ENCODE measurements around the gene C2CD3.

Gene C2CD3

DNA sequence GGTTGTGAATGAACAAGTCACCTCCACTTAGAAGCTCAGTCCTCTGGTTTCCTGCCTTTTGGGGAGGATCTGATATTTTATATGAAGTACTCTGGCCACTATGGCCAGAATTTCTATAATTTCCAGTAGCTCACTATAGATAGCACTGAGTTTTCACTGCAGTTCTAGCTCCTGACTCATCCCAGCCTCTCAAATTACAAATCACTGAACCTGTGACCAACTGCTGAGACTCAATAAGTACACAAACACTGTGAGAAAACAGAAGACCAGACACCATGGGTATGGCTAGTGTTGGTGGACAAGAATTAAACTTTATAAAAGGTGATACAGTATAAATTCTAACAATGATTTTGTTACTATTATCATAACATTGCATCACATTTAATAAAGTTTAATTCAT, 114.9 kb downstream of the C2CD3 start:
- no peak overlapping the region for H3K4me3 ChIP-seq (ENCODE audit: low read depth, low read length)
- TF ChIP-seq, protein P1, sequence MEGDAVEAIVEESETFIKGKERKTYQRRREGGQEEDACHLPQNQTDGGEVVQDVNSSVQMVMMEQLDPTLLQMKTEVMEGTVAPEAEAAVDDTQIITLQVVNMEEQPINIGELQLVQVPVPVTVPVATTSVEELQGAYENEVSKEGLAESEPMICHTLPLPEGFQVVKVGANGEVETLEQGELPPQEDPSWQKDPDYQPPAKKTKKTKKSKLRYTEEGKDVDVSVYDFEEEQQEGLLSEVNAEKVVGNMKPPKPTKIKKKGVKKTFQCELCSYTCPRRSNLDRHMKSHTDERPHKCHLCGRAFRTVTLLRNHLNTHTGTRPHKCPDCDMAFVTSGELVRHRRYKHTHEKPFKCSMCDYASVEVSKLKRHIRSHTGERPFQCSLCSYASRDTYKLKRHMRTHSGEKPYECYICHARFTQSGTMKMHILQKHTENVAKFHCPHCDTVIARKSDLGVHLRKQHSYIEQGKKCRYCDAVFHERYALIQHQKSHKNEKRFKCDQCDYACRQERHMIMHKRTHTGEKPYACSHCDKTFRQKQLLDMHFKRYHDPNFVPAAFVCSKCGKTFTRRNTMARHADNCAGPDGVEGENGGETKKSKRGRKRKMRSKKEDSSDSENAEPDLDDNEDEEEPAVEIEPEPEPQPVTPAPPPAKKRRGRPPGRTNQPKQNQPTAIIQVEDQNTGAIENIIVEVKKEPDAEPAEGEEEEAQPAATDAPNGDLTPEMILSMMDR (IDR thresholded peaks at IDR 0.05; ENCODE audit: insufficient read depth, low read depth, low read length, missing control alignments) = no peak
- DNase-seq (ENCODE audit: low read depth) = no peak

DNA sequence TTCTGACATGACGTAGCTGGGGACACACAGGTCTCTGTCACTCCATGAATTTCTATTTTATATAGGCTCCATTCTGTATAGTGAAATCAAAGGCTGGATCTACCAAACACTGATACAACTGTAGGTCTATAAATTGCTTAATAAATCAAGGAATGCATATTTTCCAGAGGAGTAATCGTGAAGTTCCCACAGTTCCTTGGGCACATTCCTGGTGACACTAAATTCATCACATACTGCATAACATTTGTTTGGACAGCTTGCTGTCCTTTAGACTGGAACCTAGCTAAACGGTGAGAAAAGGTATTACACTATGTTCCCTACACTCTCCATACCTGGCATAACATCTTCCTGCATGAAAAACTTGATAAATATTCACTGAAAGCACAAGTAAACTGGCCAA, 120.3 kb downstream of the C2CD3 start:
- TF ChIP-seq, protein P1 (IDR thresholded peaks at IDR 0.05; ENCODE audit: insufficient read depth, low read depth, low read length, missing control alignments) = no peak
- no peak for DNase-seq (ENCODE audit: low read depth)
- H3K4me3 ChIP-seq (ENCODE audit: low read depth, low read length) = no peak overlapping the region

DNA sequence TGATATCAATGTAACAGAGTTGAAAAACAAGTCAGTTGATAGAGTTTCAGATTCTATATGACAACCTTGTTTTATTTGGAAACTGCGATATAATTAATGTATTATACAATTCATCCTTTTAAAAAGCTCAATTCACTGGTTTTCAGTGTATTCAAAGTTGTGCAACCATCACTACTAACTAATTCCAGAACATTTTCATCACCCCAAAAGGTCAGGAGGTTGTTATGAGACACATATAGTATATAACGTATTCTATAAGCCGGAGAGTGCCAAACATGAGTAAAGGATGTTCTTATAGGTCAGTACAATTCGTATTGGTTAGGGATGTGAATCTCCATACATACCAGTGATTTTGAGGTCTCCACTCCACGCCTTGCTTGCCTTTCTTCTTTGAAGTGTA, 121.8 kb downstream of the C2CD3 start:
- no peak for DNase-seq (ENCODE audit: low read depth)
- H3K4me3 ChIP-seq (ENCODE audit: low read depth, low read length) = no peak overlapping the region
- TF ChIP-seq, protein P1 (IDR thresholded peaks at IDR 0.05; ENCODE audit: insufficient read depth, low read depth, low read length, missing control alignments) = no peak

DNA sequence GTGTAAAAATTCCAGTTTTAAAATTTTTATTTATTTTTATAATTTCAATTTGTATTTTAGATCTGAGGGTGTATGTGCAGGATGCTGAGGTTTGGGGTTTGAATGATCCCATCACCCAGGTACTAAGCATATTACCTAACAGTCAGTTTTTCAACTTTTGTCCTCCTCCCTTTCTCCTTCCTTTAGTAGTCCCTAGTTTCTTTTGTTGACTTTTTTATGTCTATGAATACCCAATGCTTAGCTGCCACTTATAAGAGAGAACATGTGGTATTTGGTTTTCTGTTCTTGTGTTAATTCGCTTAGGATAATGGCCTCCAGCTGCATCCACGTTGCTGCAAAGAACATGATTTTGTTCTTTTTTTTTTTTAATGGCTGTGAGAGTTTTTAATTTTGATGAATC, 126.3 kb downstream of the C2CD3 start:
- TF ChIP-seq, protein P1 (IDR thresholded peaks at IDR 0.05; ENCODE audit: insufficient read depth, low read depth, low read length, missing control alignments) = no peak
- no peak for DNase-seq (ENCODE audit: low read depth)
- H3K4me3 ChIP-seq (ENCODE audit: low read depth, low read length) = no peak overlapping the region

DNA sequence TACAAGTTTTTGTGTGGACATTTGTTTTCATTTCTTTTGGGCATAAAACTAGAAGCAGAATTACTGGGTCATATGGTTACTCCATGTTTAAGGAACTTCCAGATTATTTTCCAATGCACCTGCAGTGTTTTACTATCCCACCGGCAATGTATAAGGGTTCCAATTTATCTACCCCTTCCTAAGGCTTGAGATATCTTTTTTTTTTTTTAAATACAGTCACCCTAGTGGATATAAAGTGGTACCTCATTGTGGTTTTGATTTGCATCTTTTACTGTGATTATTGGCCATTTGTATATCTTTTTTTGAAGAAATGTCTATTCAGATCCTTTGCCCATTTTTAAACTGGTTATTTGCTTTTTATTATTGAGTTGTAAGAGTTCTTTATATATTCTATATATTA, 127.4 kb downstream of the C2CD3 start:
- TF ChIP-seq, protein P1 (IDR thresholded peaks at IDR 0.05; ENCODE audit: insufficient read depth, low read depth, low read length, missing control alignments) = no peak
- no peak for DNase-seq (ENCODE audit: low read depth)
- no peak overlapping the region for H3K4me3 ChIP-seq (ENCODE audit: low read depth, low read length)

DNA sequence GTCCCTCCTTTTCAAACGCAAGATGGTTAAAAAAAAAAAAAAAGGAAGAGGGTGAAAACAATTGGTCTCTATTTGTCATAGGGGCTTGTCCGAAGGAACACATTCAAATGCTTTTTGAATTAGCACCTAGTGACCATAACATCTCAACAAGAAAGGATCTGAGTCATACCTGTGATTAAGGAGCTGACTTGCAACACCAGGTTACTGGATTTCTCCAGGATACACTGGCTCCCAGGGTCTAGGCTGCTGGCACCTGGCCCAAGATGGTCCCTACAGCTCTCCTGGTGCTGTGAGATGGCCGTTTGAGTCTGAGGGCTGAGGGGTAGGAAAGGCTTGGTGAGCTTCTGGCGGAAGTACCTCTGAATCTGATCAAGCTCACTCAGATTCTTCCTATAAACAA, 133.5 kb downstream of the C2CD3 start:
- H3K4me3 ChIP-seq (ENCODE audit: low read depth, low read length) = no peak overlapping the region
- no peak for DNase-seq (ENCODE audit: low read depth)
- TF ChIP-seq, protein P1 (IDR thresholded peaks at IDR 0.05; ENCODE audit: insufficient read depth, low read depth, low read length, missing control alignments) = no peak

DNA sequence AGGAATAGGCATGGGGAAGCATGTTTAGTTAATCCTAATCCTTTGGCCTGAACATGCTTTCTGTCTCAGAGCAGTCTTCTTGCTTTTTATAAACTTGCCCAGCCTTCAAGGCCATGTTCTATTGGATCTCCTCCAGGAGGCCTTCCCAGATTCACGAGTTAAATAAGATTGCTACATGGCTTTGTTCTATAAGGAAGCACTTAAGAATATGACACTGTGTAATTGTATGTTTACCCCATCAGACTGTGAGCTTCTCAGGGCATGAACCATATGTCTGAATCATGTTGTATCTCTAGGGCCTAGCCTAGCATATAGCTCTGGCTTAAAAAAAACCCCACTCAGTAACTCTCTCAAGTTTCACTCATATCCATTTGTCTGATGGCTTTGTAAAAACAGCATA, 135.5 kb downstream of the C2CD3 start:
- TF ChIP-seq, protein P1 (IDR thresholded peaks at IDR 0.05; ENCODE audit: insufficient read depth, low read depth, low read length, missing control alignments) = no peak
- no peak for DNase-seq (ENCODE audit: low read depth)
- no peak overlapping the region for H3K4me3 ChIP-seq (ENCODE audit: low read depth, low read length)
